Measurements from ENCODE around the gene SRGAP3. TPM values are rescaled to one million over a fixed set of nuclear protein-coding genes. Genes with fewer than 3 reads are reported as not detected.

The SRGAP3 gene
- total and polyA plus RNA-seq, 2 experiments from 2014 or later = 7.4 to 8.3 TPM

GRCh38 chr3:9110316-9110715, 139.1 kb downstream of the SRGAP3 start:
- Histone ChIP-seq H3K9me2 (replicated peaks; ENCODE audit: insufficient read depth) (no peaks in the 10 kb centered on the region), H3K79me2 (no peaks in the 10 kb centered on the region), H4K20me1 (ENCODE audit: insufficient read depth, poor library complexity, severe bottlenecking) (no peaks in the 10 kb centered on the region), H3K27ac (no peak overlapping the region), H3K4me1 (ENCODE audit: insufficient read depth) (no peaks in the 10 kb centered on the region), H2AFZ (no peak overlapping the region), H3K27me3 (no peaks in the 10 kb centered on the region), H3K36me3 (replicated peaks; ENCODE audit: insufficient read depth, low read depth) (no peaks in the 10 kb centered on the region), H3K9me3 (ENCODE audit: low read depth) (no peaks in the 10 kb centered on the region), H3K4me2 (no peak overlapping the region), H3K4me3 (no peak overlapping the region)
- no peak for TF ChIP-seq EZH2 (IDR thresholded peaks at IDR 0.05; ENCODE audit: borderline replicate concordance)
- TF ChIP-seq CTCF (IDR thresholded peaks at IDR 0.05; ENCODE audit: poor library complexity) = no peak
- no peak for TF ChIP-seq EZH2phosphoT487 (IDR thresholded peaks at IDR 0.05; ENCODE audit: low read depth, severe bottlenecking, unreplicated experiment)
- WGBS (ENCODE audit: low lambda C conversion rate, missing lambda C conversion rate) = 97% methylated on average over 12 of the region's 12 CpGs
- DNase-seq (ENCODE audit: low spot score) = no peak

- Histone ChIP-seq H3K4me2 (no peak overlapping the region), H3K36me3 (replicated peaks; ENCODE audit: insufficient read depth, low read depth) (no peaks in the 10 kb centered on the region), H4K20me1 (ENCODE audit: insufficient read depth, poor library complexity, severe bottlenecking) (no peaks in the 10 kb centered on the region), H2AFZ (no peak overlapping the region), H3K9me2 (replicated peaks; ENCODE audit: insufficient read depth) (no peaks in the 10 kb centered on the region), H3K4me1 (ENCODE audit: insufficient read depth) (no peaks in the 10 kb centered on the region), H3K4me3 (no peak overlapping the region), H3K79me2 (no peaks in the 10 kb centered on the region), H3K27ac (no peak overlapping the region), H3K9me3 (ENCODE audit: low read depth) (no peaks in the 10 kb centered on the region), H3K27me3 (no peaks in the 10 kb centered on the region)
- 80% methylated on average over 3 of the region's 3 CpGs for WGBS (ENCODE audit: low lambda C conversion rate, missing lambda C conversion rate)
- TF ChIP-seq EZH2phosphoT487 (IDR thresholded peaks at IDR 0.05; ENCODE audit: low read depth, severe bottlenecking, unreplicated experiment) = no peak
- no peak for TF ChIP-seq EZH2 (IDR thresholded peaks at IDR 0.05; ENCODE audit: borderline replicate concordance)
- no peak for TF ChIP-seq CTCF (IDR thresholded peaks at IDR 0.05; ENCODE audit: poor library complexity)
- no peak for DNase-seq (ENCODE audit: low spot score)
Observed at GRCh38 chr3:9109568-9109914, 139.9 kb downstream of the SRGAP3 start.

- 48% methylated on average over 8 of the region's 8 CpGs for WGBS (ENCODE audit: low lambda C conversion rate, missing lambda C conversion rate)
- no peak overlapping the region for H3K4me3 ChIP-seq
- no peak overlapping the region for H2AFZ ChIP-seq
- no peaks in the 10 kb centered on the region for H3K36me3 ChIP-seq (replicated peaks; ENCODE audit: insufficient read depth, low read depth)
- no peak overlapping the region for H3K4me2 ChIP-seq
- H3K27ac ChIP-seq = no peak overlapping the region
- TF ChIP-seq EZH2 (IDR thresholded peaks at IDR 0.05; ENCODE audit: borderline replicate concordance) = no peak
- TF ChIP-seq EZH2phosphoT487 (IDR thresholded peaks at IDR 0.05; ENCODE audit: low read depth, severe bottlenecking, unreplicated experiment) = no peak
- no peak for TF ChIP-seq CTCF (IDR thresholded peaks at IDR 0.05; ENCODE audit: poor library complexity)
- no peaks in the 10 kb centered on the region for H3K4me1 ChIP-seq (ENCODE audit: insufficient read depth)
- no peaks in the 10 kb centered on the region for H4K20me1 ChIP-seq (ENCODE audit: insufficient read depth, poor library complexity, severe bottlenecking)
- H3K9me2 ChIP-seq (replicated peaks; ENCODE audit: insufficient read depth) = no peaks in the 10 kb centered on the region
- no peaks in the 10 kb centered on the region for H3K79me2 ChIP-seq
- no peaks in the 10 kb centered on the region for H3K27me3 ChIP-seq
- H3K9me3 ChIP-seq (ENCODE audit: low read depth) = no peaks in the 10 kb centered on the region
- no peak for DNase-seq (ENCODE audit: low spot score)
Observed at GRCh38 chr3:9108876-9109567, 140.4 kb downstream of the SRGAP3 start.

All from hepatocyte (in vitro differentiated cells).